A549 treated with RU486 at 1 μM for 4 hours (cell line): ENCODE data around the gene KLK12. TPM values are rescaled to one million over a fixed set of nuclear protein-coding genes. Genes with fewer than 3 reads are reported as not detected.

ENCODE experiments used
- total RNA-seq: library from RNA; stranded (reverse); fragments of 200-300 nt; extraction: Qiagen RNA extraction; gene quantifications from 5 replicates; pipeline ENCODE4 v1.2.3, GENCODE V29; 2022; ENCODE audit warnings: low read depth

Gene KLK12
- total RNA-seq, result not detected in 5 replicates

GRCh38 chr19:51034704-51035103, at the start of gene KLK12:
Gene KLK12 (minus strand): TSS chr19:51035002. CDS start chr19:51034621, 381 bp downstream.

GRCh38 chr19:51082611-51083010, 47.8 kb upstream of the KLK12 start, which contains the start of gene KLK14:
Gene KLK14 (minus strand): TSS chr19:51082887. CDS start chr19:51082614, 273 bp downstream.

GRCh38 chr19:51064534-51065220, 29.9 kb upstream of the KLK12 start, which contains the start of gene KLK13:
Gene KLK13 (minus strand): TSS chr19:51065092. CDS start chr19:51065067, 25 bp downstream.

GRCh38 chr19:51026554-51026831, 8.3 kb downstream of the KLK12 start, which contains the start of gene KLK11:
Gene KLK11 (minus strand): TSS chr19:51026616. CDS start chr19:51025631, 985 bp downstream.

GRCh38 chr19:51019544-51019925, 15.3 kb downstream of the KLK12 start, which contains the start of gene KLK10:
Gene KLK10 (minus strand): TSS chr19:51019709. CDS start chr19:51019130, 579 bp downstream.

GRCh38 chr19:51001515-51001914, 33.3 kb downstream of the KLK12 start, which contains the start of gene KLK8:
Gene KLK8 (minus strand): TSS chr19:51001604. CDS start chr19:51001167, 437 bp downstream.

GRCh38 chr19:50983625-50984292, 51.0 kb downstream of the KLK12 start, which contains the start of gene KLK7:
Gene KLK7 (minus strand): TSS chr19:50983917. CDS start chr19:50982399, 1,518 bp downstream.

Other genes starting within 250 kb of the KLK12 start
- gene ACP4, start 244.6 kb downstream of the KLK12 start, total RNA-seq, result not detected in 5 replicates
- gene KLK1, start 211.2 kb downstream of the KLK12 start, total RNA-seq, result 0.08 TPM in 1 of 5 replicates, not detected in the others
- not detected in 5 replicates for gene KLK15, start 201.4 kb downstream of the KLK12 start, total RNA-seq
- gene KLK3, start 180.1 kb downstream of the KLK12 start, total RNA-seq, result not detected in 5 replicates
- 0.06 to 0.62 TPM in 2 of 5 replicates, not detected in the others for gene KLK2, start 161.6 kb downstream of the KLK12 start, total RNA-seq
- gene KLK4, start 123.6 kb downstream of the KLK12 start, total RNA-seq, result 0.43 TPM in 1 of 5 replicates, not detected in the others
- gene KLK5, start 82.0 kb downstream of the KLK12 start, total RNA-seq, result not detected in 5 replicates
- gene KLK6, start 65.4 kb downstream of the KLK12 start, total RNA-seq, result 0.17 to 1.4 TPM (median 0.23 TPM) in 5 replicates
- not detected in 5 replicates for gene KLK7, start 51.1 kb downstream of the KLK12 start, total RNA-seq
- not detected in 5 replicates for gene KLK8, start 33.4 kb downstream of the KLK12 start, total RNA-seq
- 0.19 to 0.73 TPM (median 0.29 TPM) in 5 replicates for gene KLK10, start 15.3 kb downstream of the KLK12 start, total RNA-seq
- not detected in 5 replicates for gene KLK11, start 8.4 kb downstream of the KLK12 start, total RNA-seq
- 0.15 to 0.29 TPM in 2 of 5 replicates, not detected in the others for gene KLK13, start 30.1 kb upstream of the KLK12 start, total RNA-seq
- 0.16 to 0.92 TPM (median 0.39 TPM) in 5 replicates for gene KLK14, start 47.9 kb upstream of the KLK12 start, total RNA-seq
- gene CTU1, start 73.4 kb upstream of the KLK12 start, total RNA-seq, result 5.5 to 18.1 TPM (median 16.9 TPM) in 5 replicates
- gene SIGLEC9, start 89.9 kb upstream of the KLK12 start, total RNA-seq, result not detected in 5 replicates
- not detected in 5 replicates for gene SIGLEC7, start 107.3 kb upstream of the KLK12 start, total RNA-seq
- gene CD33, start 190.1 kb upstream of the KLK12 start, total RNA-seq, result 0.02 to 0.14 TPM (median 0.09 TPM) in 3 of 5 replicates, not detected in the others
- not detected in 5 replicates for gene SIGLECL1, start 216.1 kb upstream of the KLK12 start, total RNA-seq